Liver (tissue), 9 donors: ENCODE data around the gene TEX55. TPM values are rescaled to one million over a fixed set of nuclear protein-coding genes. Genes with fewer than 3 reads are reported as not detected.
"Not testable (repeated sequence)": the region's sequence is repeated elsewhere in the genome, so short reads cannot be mapped to it uniquely, and the experiment has no call there.

Experiments
- DNase-seq: peaks from one replicate; pipeline ENCODE4 v3.0.0-alpha.2; 2017; ENCODE audit warnings: low spot score
- H3K27ac ChIP-seq, 2 donors: one replicate each; pipeline ENCODE4 v1.7.0; 2013; ENCODE audit warnings: inconsistent platforms in 2 of 2, low read length in 2 of 2, control low read depth in 1 of 2, low read depth in 1 of 2, mild to moderate bottlenecking in 1 of 2
- H3K27me3 ChIP-seq, 4 donors: one replicate each; pipeline versions ENCODE4 v1.6.1 to v1.7.0; 2013; ENCODE audit warnings: low read length in 3 of 4, inconsistent platforms in 1 of 4, mild to moderate bottlenecking in 1 of 4, moderate library complexity in 1 of 4; ENCODE audit not compliant: control insufficient read depth in 4 of 4, insufficient read depth in 4 of 4
- H3K36me3 ChIP-seq, 4 donors: one replicate each; pipeline versions ENCODE4 v1.6.1 to v1.7.0; 2013; ENCODE audit warnings: low read length in 3 of 4, mild to moderate bottlenecking in 3 of 4, low read depth in 1 of 4, moderate library complexity in 1 of 4; ENCODE audit not compliant: control insufficient read depth in 4 of 4, insufficient read depth in 3 of 4
- H3K4me1 ChIP-seq, 4 donors: one replicate each; pipeline versions ENCODE4 v1.6.1 to v1.7.0; 2013; ENCODE audit warnings: low read length in 3 of 4, mild to moderate bottlenecking in 3 of 4, moderate library complexity in 1 of 4; ENCODE audit not compliant: control insufficient read depth in 4 of 4, insufficient read depth in 4 of 4
- H3K4me3 ChIP-seq, 3 donors: one replicate each; pipeline versions ENCODE4 v1.6.1 to v1.7.0; 2013; ENCODE audit warnings: low read length in 3 of 3, control low read depth in 1 of 3, low read depth in 1 of 3, mild to moderate bottlenecking in 1 of 3
- H3K9ac ChIP-seq, 2 donors: one replicate each; pipeline ENCODE4 v1.7.0; 2013; ENCODE audit warnings: low read length in 2 of 2, mild to moderate bottlenecking in 2 of 2, moderate library complexity in 2 of 2, control low read depth in 1 of 2, low read depth in 1 of 2
- H3K9me3 ChIP-seq, 4 donors: one replicate each; pipeline versions ENCODE4 v1.6.1 to v1.7.0; 2013; ENCODE audit warnings: low read length in 3 of 4; ENCODE audit not compliant: control insufficient read depth in 4 of 4
- EGR1 ChIP-seq, 2 donors: IDR thresholded peaks; 2 replicates each; pipeline ENCODE4 v1.6.1; 2016 to 2018; ENCODE audit warnings: antibody characterized with exemption in 2 of 2, low read depth in 2 of 2
- GABPA ChIP-seq, 2 donors: IDR thresholded peaks in 1 of 2; conservative IDR thresholded peaks in 1 of 2; 2 replicates each; pipeline ENCODE4 v1.6.1; 2016; ENCODE audit warnings: antibody characterized with exemption in 2 of 2, mild to moderate bottlenecking in 1 of 2, moderate library complexity in 1 of 2
- HNF4A ChIP-seq, 2 donors: conservative IDR thresholded peaks; 2 replicates each; pipeline ENCODE4 v1.6.1; 2016; ENCODE audit warnings: antibody characterized with exemption in 2 of 2, mild to moderate bottlenecking in 2 of 2
- HNF4G ChIP-seq: IDR thresholded peaks from 2 replicates; pipeline ENCODE4 v1.6.1; 2016; ENCODE audit warnings: antibody characterized with exemption
- NR2F2 ChIP-seq: IDR thresholded peaks from 2 replicates; pipeline ENCODE4 v1.6.1; 2016; ENCODE audit warnings: antibody characterized with exemption
- RAD21 ChIP-seq, 2 donors: IDR thresholded peaks; 2 replicates each; pipeline ENCODE4 v1.6.1; 2016; ENCODE audit warnings: antibody characterized with exemption in 2 of 2, mild to moderate bottlenecking in 2 of 2
- REST ChIP-seq: IDR thresholded peaks from 2 replicates; pipeline ENCODE4 v1.6.1; 2016; ENCODE audit warnings: antibody characterized with exemption, mild to moderate bottlenecking
- RXRA ChIP-seq, 2 donors: IDR thresholded peaks; 2 replicates each; pipeline ENCODE4 v1.6.1; 2017 to 2018; ENCODE audit warnings: antibody characterized with exemption in 2 of 2, mild to moderate bottlenecking in 1 of 2
- SP1 ChIP-seq: IDR thresholded peaks from 2 replicates; pipeline ENCODE4 v1.6.1; 2018; ENCODE audit warnings: antibody characterized with exemption, mild to moderate bottlenecking
- TAF1 ChIP-seq: conservative IDR thresholded peaks from 2 replicates; pipeline ENCODE4 v1.6.1; 2016; ENCODE audit warnings: antibody characterized with exemption, mild to moderate bottlenecking
- YY1 ChIP-seq: IDR thresholded peaks from 2 replicates; pipeline ENCODE4 v1.6.1; 2016; ENCODE audit warnings: antibody characterized with exemption, mild to moderate bottlenecking
- WGBS: extraction: QIAGEN DNeasy Blood & Tissue Kit; methylation state at CpG from one replicate; pipeline ENCODE4 v1.1.7; 2013; 5-methylcytosine and 5-hydroxymethylcytosine counted together
- polyA plus RNA-seq, 2 donors: library from polyadenylated mRNA; stranded (reverse) in 1 of 2; unstranded in 1 of 2; fragments of 200-250 nt in 1 of 2; fragments of >200 nt in 1 of 2; fragmentation: Nextera tagmentation in 1 of 2; extraction: Ambion mirVana in 1 of 2; gene quantifications; one replicate each; pipeline versions ENCODE4 v1.2.1 to v1.2.3, GENCODE V29; 2013 to 2015
- total RNA-seq, 2 donors: library from RNA; depleted of rRNA; stranded (reverse); fragments of >200 nt; gene quantifications; one replicate each; pipeline ENCODE4 v1.2.3, GENCODE V29; 2014
- TF ChIP-seq, protein P1 (sequence below): IDR thresholded peaks from 2 replicates; pipeline ENCODE4 v1.6.1; 2016; ENCODE audit warnings: antibody characterized with exemption
- TF ChIP-seq, protein P2 (sequence below): IDR thresholded peaks from 2 replicates; pipeline ENCODE4 v1.6.1; 2016; ENCODE audit warnings: antibody characterized with exemption
- TF ChIP-seq, protein P3 (sequence below): IDR thresholded peaks from 2 replicates; pipeline ENCODE4 v1.6.1; 2016; ENCODE audit warnings: antibody characterized with exemption
- donor health status: healthy.
- donor health status: healthy.
- donor health status: healthy.
- donor health status: healthy.
- donor health status: healthy.

TEX55 gene
- total and polyA plus RNA-seq, 4 donors, result not detected

GRCh38 chr3:119125742-119126504 is 20.0 kb upstream of the TEX55 start:
- no peak for DNase-seq
- 76% methylated on average over 17 of the region's 17 CpGs for WGBS
- peaks cover 0 to 1% (median 0%) of the 10 kb centered on the region in 4 donors for H3K4me1 ChIP-seq
- TF ChIP-seq YY1 (no peak), EGR1 (IDR thresholded peaks at IDR 0.05; ENCODE audit: low read depth in 2 of 2) (no peak), HNF4A (conservative IDR thresholded peaks at IDR 0.05) (no peak), GABPA (IDR thresholded peaks at IDR 0.05 in 1 of 2, conservative IDR thresholded peaks at IDR 0.05 in 1 of 2) (no peak), RAD21 (IDR thresholded peaks at IDR 0.05) (no peak), HNF4G (no peak), REST (no peak), TAF1 (no peak), RXRA (IDR thresholded peaks at IDR 0.05) (no peak), SP1 (no peak), NR2F2 (no peak)
- TF ChIP-seq, protein P1, sequence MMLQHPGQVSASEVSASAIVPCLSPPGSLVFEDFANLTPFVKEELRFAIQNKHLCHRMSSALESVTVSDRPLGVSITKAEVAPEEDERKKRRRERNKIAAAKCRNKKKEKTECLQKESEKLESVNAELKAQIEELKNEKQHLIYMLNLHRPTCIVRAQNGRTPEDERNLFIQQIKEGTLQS, result no peak
- TF ChIP-seq, protein P2, sequence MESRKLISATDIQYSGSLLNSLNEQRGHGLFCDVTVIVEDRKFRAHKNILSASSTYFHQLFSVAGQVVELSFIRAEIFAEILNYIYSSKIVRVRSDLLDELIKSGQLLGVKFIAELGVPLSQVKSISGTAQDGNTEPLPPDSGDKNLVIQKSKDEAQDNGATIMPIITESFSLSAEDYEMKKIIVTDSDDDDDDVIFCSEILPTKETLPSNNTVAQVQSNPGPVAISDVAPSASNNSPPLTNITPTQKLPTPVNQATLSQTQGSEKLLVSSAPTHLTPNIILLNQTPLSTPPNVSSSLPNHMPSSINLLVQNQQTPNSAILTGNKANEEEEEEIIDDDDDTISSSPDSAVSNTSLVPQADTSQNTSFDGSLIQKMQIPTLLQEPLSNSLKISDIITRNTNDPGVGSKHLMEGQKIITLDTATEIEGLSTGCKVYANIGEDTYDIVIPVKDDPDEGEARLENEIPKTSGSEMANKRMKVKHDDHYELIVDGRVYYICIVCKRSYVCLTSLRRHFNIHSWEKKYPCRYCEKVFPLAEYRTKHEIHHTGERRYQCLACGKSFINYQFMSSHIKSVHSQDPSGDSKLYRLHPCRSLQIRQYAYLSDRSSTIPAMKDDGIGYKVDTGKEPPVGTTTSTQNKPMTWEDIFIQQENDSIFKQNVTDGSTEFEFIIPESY, result no peak
- TF ChIP-seq, protein P3, sequence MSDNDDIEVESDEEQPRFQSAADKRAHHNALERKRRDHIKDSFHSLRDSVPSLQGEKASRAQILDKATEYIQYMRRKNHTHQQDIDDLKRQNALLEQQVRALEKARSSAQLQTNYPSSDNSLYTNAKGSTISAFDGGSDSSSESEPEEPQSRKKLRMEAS, result no peak
- H3K4me3 ChIP-seq, result no peak overlapping the region
- H3K36me3 ChIP-seq, result no peaks in the 10 kb centered on the region
- no peak overlapping the region for H3K27ac ChIP-seq
- no peak overlapping the region for H3K9ac ChIP-seq
- H3K27me3 ChIP-seq, result no peaks in the 10 kb centered on the region
- no peaks in the 10 kb centered on the region for H3K9me3 ChIP-seq

- not testable (repeated sequence) for H3K27me3 ChIP-seq, H3K9ac ChIP-seq, H3K4me3 ChIP-seq, DNase-seq, H3K27ac ChIP-seq, H3K4me1 ChIP-seq, H3K9me3 ChIP-seq, H3K36me3 ChIP-seq
- 51% methylated on average over 7 of the region's 7 CpGs for WGBS
These were observed 15.7 kb upstream of the TEX55 start for GRCh38 chr3:119130291-119130690.

- not testable (repeated sequence) for H3K4me3 ChIP-seq, H3K9me3 ChIP-seq
- 71% methylated on average over 4 of the region's 4 CpGs for whole genome bisulfite sequencing
These were observed 13.7 kb upstream of the TEX55 start for GRCh38 chr3:119132291-119132690.

GRCh38 chr3:119139360-119139759 is 6.6 kb upstream of the TEX55 start:
- not testable (repeated sequence) for H3K36me3 ChIP-seq, H3K27me3 ChIP-seq, H3K27ac ChIP-seq, H3K4me3 ChIP-seq, DNase-seq, H3K9ac ChIP-seq, H3K9me3 ChIP-seq, H3K4me1 ChIP-seq
- WGBS, result 83% methylated on average over 4 of the region's 4 CpGs

More at GRCh38 chr3:119132291-119132690, 13.7 kb upstream of the TEX55 start:
- not testable (repeated sequence) for H3K36me3 ChIP-seq, H3K4me1 ChIP-seq, H3K27ac ChIP-seq, H3K9ac ChIP-seq, H3K27me3 ChIP-seq, DNase-seq
